GM19025 (cell line): ENCODE results near the gene ATPAF1.
"Not testable (repeated sequence)": the region's sequence is repeated elsewhere in the genome, so short reads cannot be mapped to it uniquely, and the experiment has no call there.

Experiments
- ATAC-seq: cut with Tn5 transposase; IDR thresholded peaks from one replicate; pipeline ENCODE4 v1.9.1; 2021; ENCODE audit warnings: mild to moderate bottlenecking, low read depth, moderate library complexity; ENCODE audit not compliant: unreplicated experiment

The ATPAF1 gene

GRCh38 chr1:46681333-46682034 lies 13.3 kb upstream of the ATPAF1 start:
- no peak for ATAC-seq

- ATAC-seq: no peak
Observed at GRCh38 chr1:46679789-46680573, 11.8 kb upstream of the ATPAF1 start.

- no peak for ATAC-seq
Observed at GRCh38 chr1:46677339-46677738, 9.2 kb upstream of the ATPAF1 start.

GRCh38 chr1:46676531-46676930 lies 8.4 kb upstream of the ATPAF1 start:
- no peak for ATAC-seq

GRCh38 chr1:46675549-46676314 lies 7.6 kb upstream of the ATPAF1 start:
- peak; percentile 87 for ATAC-seq

- ATAC-seq: no peak
Observed at GRCh38 chr1:46673749-46674182, 5.6 kb upstream of the ATPAF1 start.

GRCh38 chr1:46672696-46673095 lies 4.5 kb upstream of the ATPAF1 start:
- ATAC-seq: no peak

- no peak for ATAC-seq
Observed at GRCh38 chr1:46671554-46671953, 3.4 kb upstream of the ATPAF1 start, which contains the start of gene TEX38. TEX38 (plus strand) TSS chr1:46671854; CDS start chr1:46671935, 81 bp downstream.

- ATAC-seq: no peak
Observed at GRCh38 chr1:46670134-46670533, 2.0 kb upstream of the ATPAF1 start.

- ATAC-seq: no peak
Observed at GRCh38 chr1:46665983-46666382, 2.2 kb downstream of the ATPAF1 start.

- ATAC-seq: not testable (repeated sequence)
Observed at GRCh38 chr1:46662919-46663318, 5.2 kb downstream of the ATPAF1 start.

- peak; percentile 63 for ATAC-seq
Observed at GRCh38 chr1:46660116-46660515, 8.0 kb downstream of the ATPAF1 start.

- ATAC-seq: no peak
Observed at GRCh38 chr1:46659307-46659870, 8.8 kb downstream of the ATPAF1 start.

GRCh38 chr1:46657775-46658174 lies 10.4 kb downstream of the ATPAF1 start:
- no peak for ATAC-seq

- ATAC-seq: no peak
Observed at GRCh38 chr1:46656643-46657042, 11.5 kb downstream of the ATPAF1 start.

- ATAC-seq: no peak
Observed at GRCh38 chr1:46655848-46656247, 12.3 kb downstream of the ATPAF1 start.

- ATAC-seq: not testable (repeated sequence)
Observed at GRCh38 chr1:46654698-46655097, 13.5 kb downstream of the ATPAF1 start.

GRCh38 chr1:46654012-46654411 lies 14.2 kb downstream of the ATPAF1 start:
- ATAC-seq: no peak

- ATAC-seq: no peak
Observed at GRCh38 chr1:46653405-46653958, 14.7 kb downstream of the ATPAF1 start.

GRCh38 chr1:46652321-46653100 lies 15.7 kb downstream of the ATPAF1 start:
- no peak for ATAC-seq
